HG03039 (cell line): ENCODE measurements around the gene TRO.

Experiments used
- ATAC-seq: cut with Tn5 transposase; IDR thresholded peaks from one replicate; pipeline ENCODE4 v1.9.1; 2021; ENCODE audit warnings: mild to moderate bottlenecking, moderate library complexity; ENCODE audit not compliant: unreplicated experiment

Gene TRO

GRCh38 chrX:54920610-54921426 is at the start of gene TRO:
TRO (plus strand) TSS chrX:54920824; CDS start chrX:54922247, 1,423 bp downstream.
- no peak for ATAC-seq

GRCh38 chrX:54885740-54886139 is 34.9 kb upstream of the TRO start:
- ATAC-seq = no peak

- ATAC-seq = no peak
Measured at GRCh38 chrX:54891573-54891972, 29.1 kb upstream of the TRO start.

- ATAC-seq = no peak
Measured at GRCh38 chrX:54894159-54894558, 26.5 kb upstream of the TRO start.

GRCh38 chrX:54909941-54910340 is 10.7 kb upstream of the TRO start:
- ATAC-seq = no peak

- no peak for ATAC-seq
Measured at GRCh38 chrX:54921427-54922021, 900 bp downstream of the TRO start.

GRCh38 chrX:54922547-54922946 is 1.9 kb downstream of the TRO start:
- ATAC-seq = no peak

GRCh38 chrX:54923376-54923775 is 2.8 kb downstream of the TRO start:
- ATAC-seq = no peak

GRCh38 chrX:54926978-54927377 is 6.4 kb downstream of the TRO start:
- no peak for ATAC-seq

GRCh38 chrX:54928876-54929275 is 8.3 kb downstream of the TRO start:
- ATAC-seq = no peak

- ATAC-seq = no peak
Measured at GRCh38 chrX:54930291-54931049, 9.8 kb downstream of the TRO start.

- no peak for ATAC-seq
Measured at GRCh38 chrX:54931107-54931506, 10.5 kb downstream of the TRO start.

- no peak for ATAC-seq
Measured at GRCh38 chrX:54933150-54933826, 12.7 kb downstream of the TRO start.

GRCh38 chrX:54934058-54934457 is 13.4 kb downstream of the TRO start:
- no peak for ATAC-seq

- no peak for ATAC-seq
Measured at GRCh38 chrX:54934890-54935289, 14.3 kb downstream of the TRO start.

- no peak for ATAC-seq
Measured at GRCh38 chrX:54935306-54935705, 14.7 kb downstream of the TRO start.

GRCh38 chrX:54937416-54937815 is 16.8 kb downstream of the TRO start:
- no peak for ATAC-seq

- no peak for ATAC-seq
Measured at GRCh38 chrX:54944816-54945215, 24.2 kb downstream of the TRO start.

GRCh38 chrX:54945224-54945623 is 24.6 kb downstream of the TRO start:
- no peak for ATAC-seq

GRCh38 chrX:54950730-54951375 is 30.2 kb downstream of the TRO start:
- ATAC-seq = no peak

- ATAC-seq = no peak
Measured at GRCh38 chrX:54961750-54962149, 41.1 kb downstream of the TRO start.
